HepG2 (cell line): ENCODE results near the gene ABHD12. TPM values are rescaled to one million over a fixed set of nuclear protein-coding genes. Genes with fewer than 3 reads are reported as not detected.

ENCODE experiments used
- ARID3A ChIP-seq: IDR thresholded peaks from 2 replicates; pipeline ENCODE4 v1.6.1; 2012; ENCODE audit warnings: low read depth, low read length, improper control_type of control experiment
- ATF3 ChIP-seq: sonication (generic); formaldehyde crosslinking; IDR thresholded peaks from 2 replicates; pipeline ENCODE4 v1.4.0; 2020; ENCODE audit warnings: missing genetic modification reagents
- BCL6 ChIP-seq: IDR thresholded peaks from 2 replicates; pipeline ENCODE4 v1.6.1; 2016; ENCODE audit warnings: missing genetic modification reagents, missing compliant biosample characterization
- BRCA1 ChIP-seq: sonication (generic); formaldehyde crosslinking; IDR thresholded peaks from 2 replicates; pipeline ENCODE4 v1.4.0; 2020; ENCODE audit warnings: missing genetic modification reagents
- DNMT3B ChIP-seq: conservative IDR thresholded peaks from 2 replicates; pipeline ENCODE4 v1.6.1; 2016; ENCODE audit warnings: missing biosample characterization, control low read depth
- GMEB2 ChIP-seq: IDR thresholded peaks from 2 replicates; pipeline ENCODE4 v1.6.1; 2016; ENCODE audit warnings: missing biosample characterization, missing genetic modification reagents, low read depth
- HCFC1 ChIP-seq: fragments of 150-350 bp; IDR thresholded peaks from 2 replicates; pipeline ENCODE4 v1.6.1; 2014; ENCODE audit warnings: low read depth, low read length
- HDAC2 ChIP-seq: sonication (generic); formaldehyde crosslinking; IDR thresholded peaks from 2 replicates; pipeline ENCODE4 v1.4.0; 2020; ENCODE audit warnings: missing genetic modification reagents
- HINFP ChIP-seq: sonication (generic); formaldehyde crosslinking; IDR thresholded peaks from 2 replicates; pipeline ENCODE4 v1.4.0; 2020; ENCODE audit warnings: low read depth, mild to moderate bottlenecking, missing genetic modification reagents
- HNF4G ChIP-seq, 2 experiments: sonication (generic) in 1 of 2; formaldehyde crosslinking in 1 of 2; IDR thresholded peaks; 2 replicates each; pipeline versions ENCODE4 v1.4.0 to v1.6.1; 2011 to 2020; ENCODE audit warnings: borderline replicate concordance in 2 of 2, low read depth in 2 of 2, mild to moderate bottlenecking in 2 of 2, low read length in 1 of 2, missing genetic modification reagents in 1 of 2, moderate library complexity in 1 of 2
- JDP2 ChIP-seq: sonication (generic); formaldehyde crosslinking; IDR thresholded peaks from 2 replicates; pipeline ENCODE4 v1.8.1; 2022; ENCODE audit warnings: missing genetic modification reagents, borderline replicate concordance
- JUNB ChIP-seq: sonication (generic); formaldehyde crosslinking; IDR thresholded peaks from 2 replicates; pipeline ENCODE4 v1.8.0; 2022; ENCODE audit warnings: missing genetic modification reagents, mild to moderate bottlenecking, borderline replicate concordance
- KDM3A ChIP-seq: IDR thresholded peaks from 2 replicates; pipeline ENCODE4 v1.6.1; 2018; ENCODE audit warnings: low read depth, missing compliant biosample characterization
- KLF11 ChIP-seq: IDR thresholded peaks from 2 replicates; pipeline ENCODE4 v1.6.1; 2016; ENCODE audit warnings: missing compliant biosample characterization
- MIXL1 ChIP-seq: IDR thresholded peaks from 2 replicates; pipeline ENCODE4 v1.6.1; 2016
- NFYB ChIP-seq: sonication (generic); formaldehyde crosslinking; IDR thresholded peaks from 2 replicates; pipeline ENCODE4 v1.4.0; 2020; ENCODE audit warnings: missing genetic modification reagents
- PHF21A ChIP-seq: sonication (generic); formaldehyde crosslinking; IDR thresholded peaks from 2 replicates; pipeline ENCODE4 v1.5.0; 2020; ENCODE audit warnings: mild to moderate bottlenecking, missing genetic modification reagents
- POLR2G ChIP-seq: fragments of 200-400 bp; formaldehyde crosslinking; IDR thresholded peaks from 2 replicates; pipeline ENCODE4 v1.6.1; 2018; ENCODE audit warnings: mild to moderate bottlenecking, low read depth, low read length, moderate library complexity
- RBAK ChIP-seq: sonication (generic); formaldehyde crosslinking; IDR thresholded peaks from 2 replicates; pipeline ENCODE4 v1.5.1; 2020; ENCODE audit warnings: mild to moderate bottlenecking, missing genetic modification reagents
- RFX5 ChIP-seq: IDR thresholded peaks from 2 replicates; pipeline ENCODE4 v1.6.1; 2011; ENCODE audit warnings: low read depth, low read length, improper control_type of control experiment
- RNF2 ChIP-seq: fragments of 450-650 bp; conservative IDR thresholded peaks from 2 replicates; pipeline ENCODE4 v1.6.1; 2016; ENCODE audit warnings: low read depth
- SNAPC2 ChIP-seq: sonication (generic); formaldehyde crosslinking; IDR thresholded peaks from 2 replicates; pipeline ENCODE4 v1.8.1; 2022; ENCODE audit warnings: mild to moderate bottlenecking, missing genetic modification reagents
- ZC3H13 ChIP-seq: sonication (generic); formaldehyde crosslinking; IDR thresholded peaks from 2 replicates; pipeline ENCODE4 v1.8.1; 2023; ENCODE audit warnings: mild to moderate bottlenecking, missing genetic modification reagents, moderate library complexity
- ZIK1 ChIP-seq: sonication (generic); formaldehyde crosslinking; IDR thresholded peaks from 2 replicates; pipeline ENCODE4 v1.5.0; 2020; ENCODE audit warnings: mild to moderate bottlenecking, low read depth, missing genetic modification reagents, borderline replicate concordance
- ZNF143 ChIP-seq: sonication (generic); formaldehyde crosslinking; IDR thresholded peaks from 2 replicates; pipeline ENCODE4 v1.4.0; 2020; ENCODE audit warnings: missing genetic modification reagents
- ZNF549 ChIP-seq: sonication (generic); formaldehyde crosslinking; IDR thresholded peaks from 2 replicates; pipeline ENCODE4 v1.5.0; 2020; ENCODE audit warnings: missing genetic modification reagents
- polyA plus RNA-seq, 8 experiments: library from polyadenylated mRNA; depleted of rRNA in 3 of 8; stranded (reverse) in 7 of 8; unstranded in 1 of 8; fragments of >200 nt; fragmentation: Illumina TruSeq in 4 of 8; extraction: Trizol in 4 of 8; gene quantifications; 2 replicates each; pipeline versions ENCODE4 v1.2.1 to v1.2.3, GENCODE V29; 2011 to 2016; ENCODE audit warnings: low read depth in 4 of 8, missing spikeins in 1 of 8, mixed read lengths in 1 of 8; ENCODE audit not compliant: insufficient read depth in 1 of 8
- total RNA-seq, 5 experiments: library from RNA; depleted of rRNA; stranded (reverse); fragments of >200 nt; fragmentation: Illumina TruSeq; extraction: Trizol; gene quantifications; 2 replicates each; pipeline ENCODE4 v1.2.3, GENCODE V29; 2016; ENCODE audit warnings: low read depth in 1 of 5

The ABHD12 gene
- total and polyA plus RNA-seq, 2 of the 13 experiments (the other 11 are each of a cell fraction or from before 2014, with no cell fraction given), result 23.5 to 72.1 TPM

- peak; percentile 22; the same call in 1 of the 2 replicates for TF ChIP-seq ARID3A
- TF ChIP-seq HNF4G (IDR thresholded peaks at IDR 0.05; ENCODE audit: borderline replicate concordance, low read depth, low read length), result no peak
- peak; percentile 24; the same call in 1 of the 2 replicates for TF ChIP-seq HNF4G (CRISPR knock-in tag; IDR thresholded peaks at IDR 0.05; ENCODE audit: borderline replicate concordance, low read depth)
- TF ChIP-seq HINFP (CRISPR knock-in tag), result 0 out of 2 replicates have a peak, but pooled peaks have one; percentile 67
- peak; percentile 70; the same call in 1 of the 2 replicates for TF ChIP-seq HDAC2 (CRISPR knock-in tag)
- no peak for TF ChIP-seq JDP2
- TF ChIP-seq KDM3A (CRISPR knock-in tag), result peak; percentile 90
- TF ChIP-seq MIXL1 (CRISPR knock-in tag), result peak; percentile 81
- 0 out of 2 replicates have a peak, but pooled peaks have one; percentile 64 for TF ChIP-seq RNF2
- peak; percentile 35; the same call in 1 of the 2 replicates for TF ChIP-seq HCFC1
- TF ChIP-seq DNMT3B (CRISPR knock-in tag), result no peak
- TF ChIP-seq PHF21A (CRISPR knock-in tag), result no peak
- peak; percentile 69 for TF ChIP-seq POLR2G
- peak; percentile 72 for TF ChIP-seq ATF3 (CRISPR knock-in tag)
- 0 out of 2 replicates have a peak, but pooled peaks have one; percentile 16 for TF ChIP-seq ZC3H13 (CRISPR knock-in tag)
- TF ChIP-seq ZIK1 (CRISPR knock-in tag), result peak; percentile 76; the same call in 1 of the 2 replicates
- TF ChIP-seq BRCA1 (CRISPR knock-in tag), result peak; percentile 74; the same call in 1 of the 2 replicates
- TF ChIP-seq GMEB2 (CRISPR knock-in tag), result no peak
- TF ChIP-seq RFX5, result no peak
- peak; percentile 56; the same call in 1 of the 2 replicates for TF ChIP-seq RBAK (CRISPR knock-in tag)
- TF ChIP-seq ZNF143 (CRISPR knock-in tag), result peak; percentile 40; the same call in 1 of the 2 replicates
- peak; percentile 24; the same call in 1 of the 2 replicates for TF ChIP-seq NFYB
- peak; percentile 54; the same call in 1 of the 2 replicates for TF ChIP-seq BCL6 (CRISPR knock-in tag)
- TF ChIP-seq SNAPC2 (CRISPR knock-in tag), result no peak
- TF ChIP-seq KLF11 (CRISPR knock-in tag), result 0 out of 2 replicates have a peak, but pooled peaks have one; percentile 79
- TF ChIP-seq ZNF549 (CRISPR knock-in tag), result no peak
- no peak for TF ChIP-seq JUNB (CRISPR knock-in tag)
Observed at GRCh38 chr20:25294459-25295385, 95.9 kb downstream of the ABHD12 start (continued).
